GM12874 (cell line): Measurements from ENCODE around the gene OPRD1.

Source experiments
- TF ChIP-seq, protein P1 (sequence below): IDR thresholded peaks from 2 replicates; pipeline ENCODE4 v1.5.1; 2011; ENCODE audit warnings: low read depth, mild to moderate bottlenecking, control low read depth, low read length, moderate library complexity; ENCODE audit not compliant: insufficient read depth

OPRD1 gene

DNA sequence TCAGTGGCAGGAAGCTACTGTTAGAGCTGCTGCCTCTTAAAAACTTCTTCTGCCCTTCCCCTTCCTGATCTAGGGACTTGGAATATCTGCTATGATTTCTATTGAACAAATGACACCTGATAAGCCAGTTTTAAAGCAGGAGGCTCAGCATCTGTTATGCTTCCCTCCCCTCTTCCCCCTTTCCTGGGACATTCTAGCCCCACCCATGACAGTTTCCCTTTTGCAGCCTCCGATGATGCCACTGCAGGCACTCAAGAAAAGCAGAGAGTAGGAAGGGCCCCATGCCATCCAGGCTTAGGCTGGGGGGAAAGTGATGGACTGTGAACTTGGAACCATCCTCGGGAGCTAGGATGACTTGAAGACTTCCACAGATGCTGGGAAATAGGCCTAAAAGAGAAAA is 87.3 kb downstream of the OPRD1 start:
- TF ChIP-seq, protein P1, sequence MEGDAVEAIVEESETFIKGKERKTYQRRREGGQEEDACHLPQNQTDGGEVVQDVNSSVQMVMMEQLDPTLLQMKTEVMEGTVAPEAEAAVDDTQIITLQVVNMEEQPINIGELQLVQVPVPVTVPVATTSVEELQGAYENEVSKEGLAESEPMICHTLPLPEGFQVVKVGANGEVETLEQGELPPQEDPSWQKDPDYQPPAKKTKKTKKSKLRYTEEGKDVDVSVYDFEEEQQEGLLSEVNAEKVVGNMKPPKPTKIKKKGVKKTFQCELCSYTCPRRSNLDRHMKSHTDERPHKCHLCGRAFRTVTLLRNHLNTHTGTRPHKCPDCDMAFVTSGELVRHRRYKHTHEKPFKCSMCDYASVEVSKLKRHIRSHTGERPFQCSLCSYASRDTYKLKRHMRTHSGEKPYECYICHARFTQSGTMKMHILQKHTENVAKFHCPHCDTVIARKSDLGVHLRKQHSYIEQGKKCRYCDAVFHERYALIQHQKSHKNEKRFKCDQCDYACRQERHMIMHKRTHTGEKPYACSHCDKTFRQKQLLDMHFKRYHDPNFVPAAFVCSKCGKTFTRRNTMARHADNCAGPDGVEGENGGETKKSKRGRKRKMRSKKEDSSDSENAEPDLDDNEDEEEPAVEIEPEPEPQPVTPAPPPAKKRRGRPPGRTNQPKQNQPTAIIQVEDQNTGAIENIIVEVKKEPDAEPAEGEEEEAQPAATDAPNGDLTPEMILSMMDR, result no peak

DNA sequence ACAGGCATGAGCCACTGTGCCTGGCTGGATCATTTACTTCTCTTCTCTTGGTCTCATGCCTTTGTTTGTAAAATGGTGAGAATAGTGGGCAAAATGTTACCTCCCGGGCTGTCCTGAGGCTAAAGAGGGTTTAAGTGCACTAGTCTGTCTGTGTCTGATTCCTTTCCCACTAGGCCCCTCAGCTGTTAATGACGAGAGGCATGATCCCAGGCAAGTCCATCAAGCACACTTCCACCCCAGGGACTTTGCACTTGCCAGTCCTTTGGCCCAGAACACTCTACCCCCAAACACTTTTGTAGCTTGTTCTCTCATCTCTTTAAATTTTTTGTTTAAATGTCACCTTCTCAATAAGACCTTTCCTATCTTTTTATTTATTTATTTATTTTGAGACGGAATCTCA is 88.6 kb downstream of the OPRD1 start:
- TF ChIP-seq, protein P1, result no peak

DNA sequence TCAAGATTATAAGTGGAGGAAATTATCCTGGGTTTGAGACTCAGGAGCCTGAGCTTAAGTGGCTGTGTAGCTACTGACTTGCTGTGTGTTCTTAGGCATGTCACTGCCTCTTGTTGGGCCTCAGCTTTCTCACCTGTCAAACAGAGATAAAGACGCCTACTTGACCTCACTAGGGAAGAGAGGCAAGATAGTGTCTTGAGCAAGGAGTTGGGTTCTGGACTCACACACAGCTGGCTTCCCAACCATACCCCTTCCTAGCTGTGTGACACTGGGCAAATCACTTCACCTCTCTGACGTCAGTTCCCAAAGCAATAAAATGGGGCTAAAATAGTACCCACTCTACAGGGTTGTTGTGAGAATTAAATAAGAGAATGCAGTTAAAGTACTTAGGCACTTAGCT is 90.8 kb downstream of the OPRD1 start:
- TF ChIP-seq, protein P1, result no peak

DNA sequence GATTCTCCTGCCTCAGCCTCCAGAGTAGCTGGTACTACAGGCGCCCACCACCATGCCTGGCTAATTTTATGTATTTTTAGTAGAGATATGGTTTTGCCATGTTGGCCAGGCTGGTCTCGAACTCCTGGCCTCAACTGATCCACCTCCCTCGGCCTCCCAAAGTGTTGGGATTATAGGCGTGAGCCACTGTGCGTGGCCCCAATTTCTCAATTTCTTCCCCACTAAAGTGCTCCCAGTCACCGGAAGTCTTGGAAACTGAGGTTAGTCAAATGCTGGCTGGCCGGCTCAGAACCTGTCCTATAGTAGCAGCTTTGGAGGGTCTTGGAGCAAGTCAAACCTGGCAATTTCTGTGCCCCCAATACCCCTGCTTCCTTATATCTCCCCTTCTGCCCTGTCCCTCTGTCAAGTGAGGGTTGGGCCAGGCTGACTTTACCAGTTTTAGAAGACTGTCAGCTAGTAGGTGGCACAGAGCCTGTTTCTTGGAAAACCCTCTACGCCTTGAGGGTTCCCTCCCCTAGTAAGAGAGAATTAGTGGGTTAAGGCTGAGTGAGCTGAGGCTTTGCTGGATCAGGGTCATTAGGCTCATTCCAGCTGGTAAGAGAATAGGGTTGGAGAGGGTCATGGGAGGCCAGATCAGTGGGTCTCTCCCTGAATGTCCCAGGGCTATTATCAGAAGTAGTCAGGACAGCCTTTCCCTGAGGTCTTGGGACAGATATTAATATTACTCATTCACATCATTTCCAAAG is 94.1 kb downstream of the OPRD1 start:
- TF ChIP-seq, protein P1, result no peak

DNA sequence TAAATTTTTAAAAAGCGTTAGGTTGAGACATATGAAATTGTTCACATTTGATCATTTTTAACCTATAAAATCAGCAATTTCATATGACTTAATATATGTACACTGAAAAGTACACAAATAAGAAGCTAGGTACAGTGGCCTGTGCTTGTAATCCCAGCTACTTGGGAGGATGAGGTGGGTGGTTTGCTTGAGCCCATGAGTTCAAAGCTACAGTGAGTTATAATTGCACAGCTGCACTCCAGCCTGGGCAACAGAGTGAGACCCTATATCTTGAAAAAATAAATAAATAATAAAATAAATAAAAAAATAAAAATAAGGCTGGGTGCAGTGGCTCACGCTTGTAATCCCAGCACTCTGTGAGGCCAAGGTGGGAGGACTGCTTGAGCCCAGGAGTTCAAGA is 97.2 kb downstream of the OPRD1 start:
- TF ChIP-seq, protein P1, result no peak

DNA sequence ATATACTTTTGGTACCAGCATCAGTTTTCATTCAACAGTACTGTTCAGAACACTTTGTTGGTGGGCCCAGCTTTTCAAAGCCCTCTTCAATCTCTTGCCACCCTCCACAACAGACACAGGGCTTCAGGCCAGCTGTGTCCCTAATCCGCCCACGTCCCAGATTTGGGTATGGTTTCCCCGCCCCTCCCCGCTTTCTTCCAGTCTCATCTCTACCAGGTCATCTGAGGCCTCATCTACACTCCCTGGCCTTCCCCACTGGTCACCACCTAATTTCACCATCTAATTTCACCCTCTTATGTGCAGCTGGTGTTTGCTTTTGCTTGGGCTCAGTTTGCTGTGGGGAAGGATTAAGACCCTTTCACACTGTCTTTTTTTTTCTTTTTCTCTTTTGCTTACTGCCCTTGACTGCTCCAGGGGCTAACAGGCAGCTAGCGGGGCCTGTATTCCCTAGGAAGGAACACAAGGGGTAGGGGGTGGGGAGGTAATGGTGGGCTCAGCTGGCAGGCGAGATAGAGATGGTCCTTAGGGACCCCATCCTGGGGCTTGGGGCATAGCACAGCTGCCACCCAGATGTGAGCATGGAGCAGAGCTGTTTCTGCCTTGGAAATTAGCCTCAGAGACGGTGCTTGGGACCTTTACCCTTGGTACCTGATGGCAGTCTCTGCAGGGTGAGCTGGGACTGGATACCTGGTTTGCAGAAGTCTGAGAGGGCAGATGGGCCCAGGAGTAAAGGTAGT is 98.6 kb downstream of the OPRD1 start:
- TF ChIP-seq, protein P1, result no peak

DNA sequence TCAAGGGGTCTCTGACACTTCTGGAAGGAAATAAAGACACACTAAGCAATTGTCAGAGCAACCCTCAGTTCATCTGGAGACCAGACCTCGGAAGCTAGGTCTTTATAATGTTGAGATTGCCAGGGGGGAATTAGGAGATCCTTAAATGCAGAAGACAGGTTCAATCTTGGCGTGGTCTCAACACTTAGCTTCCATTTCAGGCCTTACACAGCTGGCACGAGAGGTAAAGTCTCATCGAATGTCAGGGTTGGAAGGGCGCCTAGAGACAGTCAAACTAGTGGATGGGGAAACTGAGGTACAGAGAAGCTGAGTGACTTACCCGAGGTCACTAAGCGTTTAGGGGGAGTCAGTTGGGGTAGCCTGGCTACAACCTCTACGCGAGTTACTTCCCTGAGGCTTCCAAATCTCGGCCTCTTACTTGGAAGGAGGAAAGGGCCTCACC is 101.8 kb downstream of the OPRD1 start:
- TF ChIP-seq, protein P1, result no peak
